Activated naive CD4-positive, alpha-beta T cell (primary cell): ENCODE results near the gene SORL1.

ENCODE experiments used
- DNase-seq, 4 experiments: peaks; one replicate each; lab custom pipeline; 2025; lab: John Stamatoyannopoulos, UW

The SORL1 gene

GRCh38 chr11:121538054-121538453 lies 85.9 kb downstream of the SORL1 start:
- no peak for DNase-seq

GRCh38 chr11:121539000-121539399 lies 86.9 kb downstream of the SORL1 start:
- no peak for DNase-seq

GRCh38 chr11:121540627-121541026 lies 88.5 kb downstream of the SORL1 start:
- DNase-seq: no peak

GRCh38 chr11:121543836-121544380 lies 91.8 kb downstream of the SORL1 start:
- no peak for DNase-seq

GRCh38 chr11:121544956-121545355 lies 92.8 kb downstream of the SORL1 start:
- DNase-seq: no peak

- no peak for DNase-seq
Observed at GRCh38 chr11:121547574-121547973, 95.5 kb downstream of the SORL1 start.

GRCh38 chr11:121550247-121551030 lies 98.3 kb downstream of the SORL1 start:
- no peak for DNase-seq

GRCh38 chr11:121551463-121551862 lies 99.3 kb downstream of the SORL1 start:
- no peak for DNase-seq

- no peak for DNase-seq
Observed at GRCh38 chr11:121552154-121552553, 100.0 kb downstream of the SORL1 start.

GRCh38 chr11:121552644-121553043 lies 100.5 kb downstream of the SORL1 start:
- no peak for DNase-seq

- DNase-seq: no peak
Observed at GRCh38 chr11:121553389-121553788, 101.3 kb downstream of the SORL1 start.

- DNase-seq: no peak
Observed at GRCh38 chr11:121553806-121554205, 101.7 kb downstream of the SORL1 start.

- no peak for DNase-seq
Observed at GRCh38 chr11:121554552-121554951, 102.4 kb downstream of the SORL1 start.

- DNase-seq: no peak
Observed at GRCh38 chr11:121555121-121555520, 103.0 kb downstream of the SORL1 start.

GRCh38 chr11:121556937-121557336 lies 104.8 kb downstream of the SORL1 start:
- no peak for DNase-seq

GRCh38 chr11:121557348-121557747 lies 105.2 kb downstream of the SORL1 start:
- DNase-seq: no peak

- DNase-seq: no peak
Observed at GRCh38 chr11:121559606-121560200, 107.6 kb downstream of the SORL1 start.

GRCh38 chr11:121560236-121560635 lies 108.1 kb downstream of the SORL1 start:
- DNase-seq: no peak

GRCh38 chr11:121561240-121561639 lies 109.1 kb downstream of the SORL1 start:
- no peak for DNase-seq

GRCh38 chr11:121561716-121562115 lies 109.6 kb downstream of the SORL1 start:
- DNase-seq: no peak

GRCh38 chr11:121563003-121563402 lies 110.9 kb downstream of the SORL1 start:
- no peak for DNase-seq

GRCh38 chr11:121563900-121564822 lies 112.0 kb downstream of the SORL1 start:
- no peak for DNase-seq
